Activated T-helper 9 cell treated with anti-CD3 and anti-CD28 coated beads, Interleukin-2, amount 50 U/mL, for 16 hours (primary cell): ENCODE data around the gene NDUFA13.

ENCODE experiments used
- DNase-seq: peaks from one replicate; pipeline ENCODE4 v3.0.0-alpha.2; 2020; ENCODE audit warnings: low read depth

The NDUFA13 gene

GRCh38 chr19:19489804-19490204 lies 26.2 kb upstream of the NDUFA13 start:
- no peak for DNase-seq

- DNase-seq = peak; percentile 64
Measured at GRCh38 chr19:19490214-19490968, 25.6 kb upstream of the NDUFA13 start.

DNA sequence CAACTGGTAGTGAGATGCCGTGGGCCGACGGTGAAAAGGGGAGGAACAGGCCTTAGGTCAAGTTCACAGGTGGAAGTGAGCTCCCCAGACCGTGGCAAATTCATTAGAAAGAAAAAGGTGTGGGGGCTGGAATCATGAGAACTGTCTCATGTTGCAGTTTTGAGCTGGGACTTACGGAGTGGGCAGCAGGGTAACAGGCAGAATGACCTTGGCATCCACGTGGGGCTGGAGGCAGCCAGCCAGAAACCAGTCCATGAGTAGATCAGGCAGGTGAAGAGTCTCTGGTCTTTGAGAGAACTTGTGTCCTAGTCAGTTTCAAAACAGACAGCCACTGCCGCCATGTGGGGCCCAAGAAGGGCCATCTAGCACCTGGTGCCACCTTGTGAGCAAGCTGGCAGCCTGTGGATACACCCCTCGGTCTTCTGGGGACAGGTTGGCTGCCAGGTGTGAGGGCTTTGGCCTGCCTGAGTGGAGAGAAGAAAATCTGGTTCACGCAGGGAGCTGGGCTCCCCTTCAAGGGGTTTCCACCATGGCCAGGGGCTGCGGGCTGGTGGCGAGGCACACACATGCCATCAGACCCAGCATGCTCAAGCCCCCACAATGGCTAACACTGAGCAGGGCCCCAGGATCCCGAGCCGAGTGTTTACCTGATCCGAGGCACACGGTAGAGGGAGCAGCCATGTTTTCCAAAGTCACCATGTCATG lies 24.6 kb upstream of the NDUFA13 start:
- DNase-seq = no peak

DNA sequence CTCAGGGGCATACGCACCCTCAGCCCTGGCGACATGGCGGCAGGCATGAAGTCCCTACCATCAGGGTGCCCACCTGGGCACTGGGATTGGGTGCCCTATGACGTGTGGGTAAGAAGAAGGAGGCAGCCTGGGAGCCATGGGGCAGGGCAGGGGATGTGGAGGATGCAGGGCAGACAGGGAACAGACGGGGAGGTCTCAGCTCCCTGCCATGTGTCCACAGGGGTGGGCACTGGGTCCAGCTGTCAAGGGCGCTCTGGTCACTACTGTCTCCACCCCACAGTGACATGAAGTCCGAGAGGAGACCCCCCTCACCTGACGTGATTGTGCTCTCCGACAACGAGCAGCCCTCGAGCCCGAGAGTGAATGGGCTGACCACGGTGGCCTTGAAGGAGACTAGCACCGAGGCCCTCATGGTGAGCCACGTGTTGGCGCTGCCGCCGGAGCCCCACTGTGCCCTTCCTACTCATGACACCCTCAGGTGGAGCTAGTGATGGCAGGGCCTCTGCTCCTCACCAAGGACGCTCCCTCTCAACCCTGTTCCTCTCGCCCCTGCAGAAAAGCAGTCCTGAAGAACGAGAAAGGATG lies 23.9 kb upstream of the NDUFA13 start:
- no peak for DNase-seq

DNA sequence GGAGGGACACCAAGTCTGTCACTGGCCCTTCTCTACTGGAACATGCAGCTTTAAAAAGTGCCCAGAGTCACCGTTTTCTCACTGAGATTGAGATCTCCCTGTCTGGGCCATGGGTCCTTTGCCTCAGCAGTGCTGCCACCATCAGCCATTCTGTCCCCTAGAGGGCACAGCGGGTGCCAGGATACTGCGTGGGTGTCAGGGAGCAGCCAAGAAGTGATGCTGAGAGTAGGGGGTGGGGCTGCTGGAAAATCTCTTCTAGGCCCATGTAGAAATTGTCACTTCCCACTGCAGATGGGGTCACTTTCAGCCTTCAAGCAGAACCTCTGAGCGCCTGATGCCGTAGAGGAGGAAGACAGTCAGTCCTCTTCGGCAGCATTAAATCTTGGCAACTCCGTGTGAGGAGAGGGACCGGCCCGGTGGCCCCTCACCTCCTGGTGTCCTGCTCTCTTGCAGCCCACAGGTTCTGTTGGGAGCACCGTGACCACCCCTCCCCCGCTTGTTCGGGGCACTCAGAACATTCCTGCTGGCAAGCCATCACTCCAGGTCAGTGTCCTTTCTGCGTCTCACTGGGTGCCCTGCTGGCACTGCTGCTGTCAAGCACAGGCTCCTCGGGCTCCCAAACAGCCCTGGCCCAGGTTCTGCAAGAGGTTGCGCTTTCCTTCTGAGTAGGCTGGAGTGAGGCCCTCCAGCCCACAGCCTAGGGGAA lies 22.0 kb upstream of the NDUFA13 start:
- no peak for DNase-seq

GRCh38 chr19:19495614-19496603 lies 20.1 kb upstream of the NDUFA13 start:
- DNase-seq = no peak

DNA sequence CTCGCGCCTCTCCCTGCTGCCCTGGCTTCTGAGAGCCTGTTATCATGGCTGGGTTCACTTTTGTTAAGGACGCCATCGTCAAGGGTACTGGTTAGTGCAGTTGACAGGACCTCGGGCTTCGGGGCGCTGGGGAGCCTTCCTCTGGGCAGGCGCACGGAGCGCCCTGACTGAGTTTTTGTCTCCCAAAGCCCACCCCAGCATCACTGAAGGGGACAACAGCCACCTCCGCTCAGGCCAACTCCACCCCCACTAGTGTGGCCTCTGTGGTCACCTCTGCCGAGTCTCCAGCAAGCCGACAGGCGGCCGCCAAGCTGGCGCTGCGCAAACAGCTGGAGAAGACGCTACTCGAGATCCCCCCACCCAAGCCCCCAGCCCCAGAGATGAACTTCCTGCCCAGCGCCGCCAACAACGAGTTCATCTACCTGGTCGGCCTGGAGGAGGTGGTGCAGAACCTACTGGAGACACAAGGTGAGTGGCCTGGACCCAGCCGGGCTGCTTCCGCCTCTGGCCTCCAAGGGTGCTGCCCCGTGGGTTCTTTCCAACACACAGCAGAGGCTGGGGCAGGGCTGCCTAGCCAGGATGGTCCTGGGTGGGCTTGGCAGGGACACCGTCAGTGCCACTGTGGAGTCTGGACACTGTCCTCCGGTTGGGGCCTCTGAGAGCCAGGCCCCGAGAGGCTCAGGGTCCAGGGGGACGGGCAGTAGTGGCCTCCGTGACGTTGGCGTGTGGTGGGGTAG lies 17.6 kb upstream of the NDUFA13 start:
- DNase-seq = no peak

DNA sequence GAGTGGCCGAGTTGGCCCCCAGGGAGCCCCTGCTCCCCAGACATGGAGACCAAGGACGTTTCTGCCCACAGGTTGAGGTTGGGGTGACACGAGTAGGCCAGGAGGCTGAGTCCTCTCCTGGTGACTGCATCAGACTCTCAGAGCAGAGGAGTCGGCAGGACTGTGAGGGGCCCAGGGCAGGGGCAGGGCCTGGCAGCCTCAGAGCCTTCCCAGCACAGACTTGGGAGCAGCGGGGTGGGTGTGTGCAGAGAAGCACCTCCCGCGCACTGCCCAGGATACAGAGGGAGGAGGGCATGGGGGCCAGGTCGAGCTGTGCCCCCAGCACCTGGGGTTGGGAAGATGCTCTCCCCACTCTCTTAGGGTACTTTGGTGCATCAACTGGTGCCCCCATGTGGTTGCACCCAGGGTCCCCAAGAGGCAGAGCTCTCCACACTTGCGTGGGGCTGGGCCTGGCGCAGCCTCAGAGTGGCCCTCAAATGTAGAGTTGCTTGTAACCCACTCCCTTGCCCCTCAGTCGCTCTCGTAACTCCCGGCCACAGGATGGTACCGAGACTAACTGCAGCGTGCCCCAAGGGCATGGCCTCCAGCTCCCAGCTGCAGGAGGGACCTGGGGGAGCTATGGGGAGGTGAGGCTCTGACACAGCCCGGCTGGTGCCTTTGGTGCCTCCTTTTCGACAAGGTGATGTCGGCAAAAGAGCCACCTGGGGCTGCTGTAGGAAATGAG lies 16.6 kb upstream of the NDUFA13 start:
- no peak for DNase-seq

DNA sequence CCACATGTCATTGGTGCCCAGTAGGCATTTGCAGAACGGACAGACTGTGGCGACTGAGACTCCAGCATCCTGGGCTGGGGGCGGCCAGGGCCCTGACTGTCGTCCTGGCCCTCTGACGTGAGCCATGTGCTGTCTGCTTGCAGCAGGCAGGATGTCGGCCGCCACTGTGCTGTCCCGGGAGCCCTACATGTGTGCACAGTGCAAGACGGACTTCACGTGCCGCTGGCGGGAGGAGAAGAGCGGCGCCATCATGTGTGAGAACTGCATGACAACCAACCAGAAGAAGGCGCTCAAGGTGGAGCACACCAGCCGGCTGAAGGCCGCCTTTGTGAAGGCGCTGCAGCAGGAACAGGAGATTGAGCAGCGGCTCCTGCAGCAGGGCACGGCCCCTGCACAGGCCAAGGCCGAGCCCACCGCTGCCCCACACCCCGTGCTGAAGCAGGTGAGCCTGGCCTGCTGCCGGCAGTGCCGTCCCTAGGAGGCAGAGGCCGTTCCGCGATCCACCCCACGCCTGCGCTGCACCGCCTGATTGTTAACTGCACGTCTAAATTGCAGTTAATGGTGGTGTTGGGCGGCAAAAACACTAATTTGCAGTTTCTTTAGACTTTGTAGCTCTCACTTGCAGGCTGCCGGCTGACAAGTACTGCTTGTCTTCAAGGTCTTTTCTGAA lies 14.9 kb upstream of the NDUFA13 start:
- DNase-seq = no peak

DNA sequence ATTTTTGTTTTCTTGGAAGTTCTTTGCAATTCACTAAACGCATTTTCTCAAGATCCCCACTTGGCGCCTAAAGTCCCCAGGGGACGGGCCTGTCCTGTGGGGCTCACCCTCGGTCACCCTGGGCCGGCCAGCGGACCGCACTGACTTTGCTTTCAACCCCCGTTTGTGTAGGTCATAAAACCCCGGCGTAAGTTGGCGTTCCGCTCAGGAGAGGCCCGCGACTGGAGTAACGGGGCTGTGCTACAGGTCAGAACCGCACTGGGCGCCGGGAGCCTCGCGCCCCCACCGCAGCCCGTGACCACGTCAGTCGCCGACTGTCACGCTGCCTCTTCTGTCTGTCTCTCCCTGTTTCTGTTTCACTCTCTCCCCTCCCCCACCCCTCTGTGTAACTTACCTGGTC lies 14.2 kb upstream of the NDUFA13 start:
- DNase-seq = no peak

GRCh38 chr19:19502281-19502680 lies 13.7 kb upstream of the NDUFA13 start:
- no peak for DNase-seq

GRCh38 chr19:19502808-19503602 lies 13.0 kb upstream of the NDUFA13 start:
- DNase-seq = no peak

- DNase-seq = no peak
Measured at GRCh38 chr19:19504754-19505668, 11.0 kb upstream of the NDUFA13 start.

DNA sequence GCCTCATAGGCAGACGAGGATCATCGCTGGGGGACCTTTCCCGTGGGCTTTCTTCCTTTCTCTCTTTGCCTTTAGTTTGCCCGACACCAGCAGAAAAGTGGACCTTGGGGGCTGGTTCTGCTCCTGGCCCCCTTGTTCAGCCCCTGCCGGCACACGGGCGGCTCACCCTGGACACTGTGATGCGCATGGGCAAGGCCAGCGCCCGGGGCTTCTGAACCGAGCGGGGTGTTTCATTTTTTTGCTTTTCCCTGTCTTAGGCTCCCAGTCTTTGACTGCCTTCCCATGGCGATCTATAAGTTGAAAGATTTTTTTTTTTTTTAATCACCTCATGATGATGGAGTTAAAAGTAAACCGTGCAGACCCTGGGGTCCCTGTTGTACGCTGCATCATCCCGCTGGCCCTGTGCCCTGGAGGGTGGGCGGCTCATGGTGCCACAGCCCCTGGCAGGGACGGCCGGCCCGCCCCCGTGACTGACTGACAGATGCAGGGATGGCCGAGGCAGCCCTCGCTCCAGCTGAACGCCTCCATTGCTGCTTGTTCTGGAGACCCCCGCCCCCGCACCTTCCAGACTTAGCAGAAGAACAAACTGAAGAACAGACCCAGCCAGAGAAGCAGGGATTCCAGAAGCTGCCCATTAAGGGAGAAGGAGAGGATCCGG lies 10.2 kb upstream of the NDUFA13 start:
- no peak for DNase-seq

DNA sequence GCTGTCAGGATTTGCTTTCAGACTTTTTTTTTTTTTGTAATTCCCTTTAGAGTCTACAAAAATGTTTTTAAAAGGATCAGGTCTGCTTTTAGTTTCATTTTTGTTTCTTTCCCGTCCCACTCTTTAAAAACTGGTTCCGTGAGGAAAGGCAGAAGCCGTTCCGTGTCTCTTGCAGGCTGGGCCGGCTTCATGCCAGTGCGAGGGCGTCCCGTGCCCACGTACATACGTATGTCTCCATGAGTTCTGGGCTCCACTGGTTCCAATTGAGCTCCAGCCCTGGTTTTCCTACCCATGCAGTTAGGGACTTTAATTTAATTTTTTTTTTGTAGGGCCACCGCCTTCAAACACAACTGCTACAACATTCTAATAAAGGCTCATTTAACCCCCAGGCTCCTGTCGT lies 9.4 kb upstream of the NDUFA13 start:
- no peak for DNase-seq

GRCh38 chr19:19507354-19507753 lies 8.7 kb upstream of the NDUFA13 start:
- no peak for DNase-seq

- DNase-seq = no peak
Measured at GRCh38 chr19:19508217-19508616, 7.8 kb upstream of the NDUFA13 start.
